GM23248 (cell line): ENCODE results near the gene PKP3. TPM values are rescaled to one million over a fixed set of nuclear protein-coding genes. Genes with fewer than 3 reads are reported as not detected.
A peak's percentile ranks its signal among the peaks of the same experiment; 100 is the strongest.

Source experiments
- DNase-seq: peaks from one replicate; pipeline ENCODE4 v3.0.0-alpha.2; 2015
- H2AFZ ChIP-seq: fragments of 200-600 bp; sonication (generic); 2 replicates; pipeline ENCODE4 v1.6.1; 2016; ENCODE audit warnings: antibody characterized with exemption
- H3F3A ChIP-seq: fragments of 200-600 bp; sonication (generic); 2 replicates; pipeline ENCODE4 v1.6.1; 2016; ENCODE audit warnings: mild to moderate bottlenecking, antibody characterized with exemption, mixed run types; ENCODE audit not compliant: insufficient read depth
- H3K27ac ChIP-seq: fragments of 200-600 bp; sonication (generic); 2 replicates; pipeline ENCODE4 v1.5.1; 2016; ENCODE audit warnings: mild to moderate bottlenecking
- H3K27me3 ChIP-seq: fragments of 200-600 bp; sonication (generic); replicated peaks from 2 replicates; pipeline ENCODE4 v1.6.1; 2016; ENCODE audit warnings: mild to moderate bottlenecking; ENCODE audit not compliant: insufficient read depth
- H3K36me3 ChIP-seq: fragments of 200-600 bp; sonication (generic); 2 replicates; pipeline ENCODE4 v1.6.1; 2016; ENCODE audit warnings: low read depth, mild to moderate bottlenecking
- H3K4me1 ChIP-seq: fragments of 200-600 bp; sonication (generic); 2 replicates; pipeline ENCODE4 v1.6.1; 2016; ENCODE audit warnings: mild to moderate bottlenecking; ENCODE audit not compliant: insufficient read depth
- H3K4me2 ChIP-seq: fragments of 200-600 bp; sonication (generic); one replicate; pipeline ENCODE4 v1.6.1; 2016; ENCODE audit warnings: mild to moderate bottlenecking; ENCODE audit not compliant: unreplicated experiment
- H3K4me3 ChIP-seq: fragments of 200-600 bp; sonication (generic); 2 replicates; pipeline ENCODE4 v1.5.1; 2016; ENCODE audit warnings: mild to moderate bottlenecking
- H3K79me2 ChIP-seq: fragments of 200-600 bp; sonication (generic); 2 replicates; pipeline ENCODE4 v1.6.1; 2016; ENCODE audit warnings: mild to moderate bottlenecking; ENCODE audit not compliant: insufficient read depth
- H3K9ac ChIP-seq: fragments of 200-600 bp; sonication (generic); 2 replicates; pipeline ENCODE4 v1.6.1; 2016; ENCODE audit warnings: mild to moderate bottlenecking
- H3K9me2 ChIP-seq: fragments of 200-600 bp; sonication (generic); 2 replicates; pipeline ENCODE4 v1.6.1; 2016; ENCODE audit warnings: mixed run types, mild to moderate bottlenecking, moderate library complexity; ENCODE audit not compliant: insufficient read depth
- H3K9me3 ChIP-seq: fragments of 200-600 bp; sonication (generic); one replicate; pipeline ENCODE4 v1.6.1; 2017; ENCODE audit warnings: low read depth
- H4K20me1 ChIP-seq: fragments of 200-600 bp; sonication (generic); 2 replicates; pipeline ENCODE4 v1.6.0; 2016; ENCODE audit not compliant: insufficient read depth
- EZH2 ChIP-seq: fragments of 200-600 bp; sonication (generic); IDR thresholded peaks from 2 replicates; pipeline ENCODE4 v1.6.1; 2018; ENCODE audit warnings: antibody characterized with exemption, mild to moderate bottlenecking; ENCODE audit not compliant: insufficient read depth, poor library complexity, severe bottlenecking
- EZH2phosphoT487 ChIP-seq: fragments of 200-600 bp; sonication (generic); IDR thresholded peaks from 2 replicates; pipeline ENCODE4 v1.6.1; 2018; ENCODE audit warnings: antibody characterized with exemption, moderate library complexity, mild to moderate bottlenecking, low read depth; ENCODE audit not compliant: insufficient read depth
- WGBS, 2 experiments: methylation state at CpG; one replicate each; pipeline ENCODE4 v1.1.6; 2015 to 2017; ENCODE audit warnings: low lambda C conversion rate in 2 of 2, low coverage in 1 of 2; ENCODE audit errors: missing lambda C conversion rate in 2 of 2; 5-methylcytosine and 5-hydroxymethylcytosine counted together
- in situ Hi-C: fragments of 300-500 bp; cut with MboI; formaldehyde crosslinking; loops from 2 replicates; pipeline ENCODE4 v1.15.0; 2020
- polyA plus RNA-seq: library from polyadenylated mRNA; unstranded; fragments of >200 nt; fragmentation: Nextera tagmentation; extraction: Ambion mirVana; gene quantifications from 2 replicates; pipeline ENCODE4 v1.2.1, GENCODE V29; 2016
- total RNA-seq: library from RNA; depleted of rRNA; stranded (reverse); fragments of >200 nt; shearing (Covaris generic); gene quantifications from 2 replicates; pipeline ENCODE4 v1.2.3, GENCODE V29; 2014

The PKP3 gene
- total and polyA plus RNA-seq, 2 experiments from 2014 or later: 1.2 to 2.2 TPM

DNA sequence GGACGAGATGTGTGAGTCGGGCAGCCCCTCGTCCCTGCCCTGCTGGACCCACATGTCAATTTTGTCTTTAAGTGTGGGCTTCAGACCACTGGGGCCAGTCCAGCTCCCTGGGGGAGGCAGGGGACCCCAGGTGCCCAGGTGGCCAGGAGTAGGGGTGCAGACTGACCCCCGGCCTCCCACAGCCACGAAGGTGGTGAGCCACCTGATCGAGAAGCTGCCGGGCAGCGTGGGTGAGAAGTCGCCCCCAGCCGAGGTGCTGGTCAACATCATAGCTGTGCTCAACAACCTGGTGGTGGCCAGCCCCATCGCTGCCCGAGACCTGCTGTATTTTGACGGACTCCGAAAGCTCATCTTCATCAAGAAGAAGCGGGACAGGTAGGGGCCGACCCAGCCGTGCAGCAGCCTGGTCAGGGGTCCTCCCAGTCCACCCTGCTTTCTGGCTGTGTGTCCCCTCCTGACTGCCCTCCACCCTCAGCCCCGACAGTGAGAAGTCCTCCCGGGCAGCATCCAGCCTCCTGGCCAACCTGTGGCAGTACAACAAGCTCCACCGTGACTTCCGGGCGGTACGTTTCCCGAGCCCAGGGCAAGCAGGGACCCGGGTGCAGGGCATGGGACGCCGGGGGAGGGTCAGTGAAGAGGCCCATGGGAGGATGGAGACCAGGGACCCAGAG lies 9.9 kb downstream of the PKP3 start:
- H4K20me1 ChIP-seq: no peaks in the 10 kb centered on the region
- DNase-seq: no peak
- in situ Hi-C loops: no loop called here
- H3F3A ChIP-seq: no peaks in the 10 kb centered on the region
- H3K4me3 ChIP-seq: no peak overlapping the region
- H3K9me2 ChIP-seq: no peaks in the 10 kb centered on the region
- no peaks in the 10 kb centered on the region for H3K27me3 ChIP-seq
- H3K9ac ChIP-seq: no peak overlapping the region
- H3K79me2 ChIP-seq: no peaks in the 10 kb centered on the region
- H3K27ac ChIP-seq: no peak overlapping the region
- no peak for TF ChIP-seq EZH2phosphoT487
- no peak for TF ChIP-seq EZH2
- no peaks in the 10 kb centered on the region for H3K36me3 ChIP-seq
- H2AFZ ChIP-seq: no peak overlapping the region
- no peak overlapping the region for H3K4me2 ChIP-seq
- H3K4me1 ChIP-seq: no peaks in the 10 kb centered on the region
- H3K9me3 ChIP-seq: no peaks in the 10 kb centered on the region
- WGBS, 2 experiments: 86 to 87% methylated on average over 25 to 27 of the region's 27 CpGs

DNA sequence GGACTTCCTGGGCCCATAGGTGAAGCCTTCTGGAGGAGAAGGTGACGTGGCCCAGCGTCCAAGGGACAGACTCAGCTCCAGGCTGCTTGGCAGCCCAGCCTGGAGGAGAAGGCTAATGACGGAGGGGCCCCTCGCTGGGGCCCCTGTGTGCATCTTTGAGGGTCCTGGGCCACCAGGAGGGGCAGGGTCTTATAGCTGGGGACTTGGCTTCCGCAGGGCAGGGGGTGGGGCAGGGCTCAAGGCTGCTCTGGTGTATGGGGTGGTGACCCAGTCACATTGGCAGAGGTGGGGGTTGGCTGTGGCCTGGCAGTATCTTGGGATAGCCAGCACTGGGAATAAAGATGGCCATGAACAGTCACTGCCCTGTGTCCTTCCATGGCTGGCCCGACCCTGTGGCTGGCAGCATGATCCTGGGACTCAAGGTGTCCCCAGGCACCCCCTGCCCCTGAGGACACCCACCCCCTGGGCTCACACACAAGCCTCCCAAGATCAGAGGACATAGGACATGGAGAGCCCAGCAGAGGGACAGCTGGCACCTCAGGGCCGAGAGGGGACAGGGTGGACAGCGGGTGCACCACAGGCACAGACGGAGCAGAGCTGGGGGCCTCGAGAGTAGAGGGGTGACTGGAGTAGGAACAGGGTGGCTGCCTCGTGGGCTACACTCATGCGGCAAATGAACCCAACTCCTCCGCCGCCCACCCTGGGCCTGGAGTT lies 10.7 kb downstream of the PKP3 start:
- in situ Hi-C loops: no loop called here
- Histone ChIP-seq H3K9ac (peak overlapping the region; percentile 68), H3F3A (no peaks in the 10 kb centered on the region), H3K9me3 (no peaks in the 10 kb centered on the region), H3K79me2 (no peaks in the 10 kb centered on the region), H3K4me2 (no peak overlapping the region), H3K36me3 (no peaks in the 10 kb centered on the region), H3K27ac (no peak overlapping the region), H3K4me1 (no peaks in the 10 kb centered on the region), H3K4me3 (no peak overlapping the region), H3K27me3 (no peaks in the 10 kb centered on the region), H3K9me2 (no peaks in the 10 kb centered on the region), H2AFZ (no peak overlapping the region), H4K20me1 (no peaks in the 10 kb centered on the region)
- DNase-seq: no peak
- no peak for TF ChIP-seq EZH2
- no peak for TF ChIP-seq EZH2phosphoT487
- WGBS, 2 experiments: 91% methylated on average over 12 to 14 of the region's 14 CpGs

DNA sequence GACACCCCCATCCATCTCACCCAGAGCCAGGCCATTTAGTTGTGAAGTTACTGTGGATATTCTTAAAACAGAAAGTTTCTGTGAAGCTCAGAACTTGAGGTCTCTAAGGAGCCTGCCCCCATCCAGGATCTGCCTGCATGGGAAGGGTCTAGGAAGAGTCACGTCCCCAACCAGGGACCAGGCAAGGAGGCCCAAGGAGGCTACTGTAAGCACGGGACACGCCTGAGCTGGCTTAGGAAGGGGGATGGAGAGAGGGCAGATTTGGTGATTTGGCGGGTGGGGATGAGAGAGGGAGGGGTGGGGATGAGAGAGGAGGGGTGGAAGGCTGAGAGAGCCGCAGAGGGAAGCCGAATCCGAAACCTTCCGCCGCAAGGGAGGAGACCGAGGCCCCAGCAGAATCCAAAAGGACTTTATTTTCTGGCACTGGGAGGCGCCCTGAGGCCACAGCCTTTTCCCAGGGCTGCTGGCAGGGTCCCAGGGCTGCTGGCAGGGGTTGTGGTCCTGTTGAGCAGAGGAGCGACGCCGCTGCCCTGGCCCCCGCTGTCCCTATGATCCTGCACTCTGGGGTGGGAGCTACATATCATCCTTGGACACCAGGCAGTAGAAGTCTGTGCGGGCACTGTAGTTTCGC lies 11.4 kb downstream of the PKP3 start:
- whole genome bisulfite sequencing, 2 experiments: 51 to 54% methylated on average over 11 to 17 of the region's 17 CpGs
- H3K4me3 ChIP-seq: peak overlapping the region; percentile 74
- no peaks in the 10 kb centered on the region for H3F3A ChIP-seq
- no peak for TF ChIP-seq EZH2
- TF ChIP-seq EZH2phosphoT487: no peak
- no peaks in the 10 kb centered on the region for H4K20me1 ChIP-seq
- H3K9me3 ChIP-seq: no peaks in the 10 kb centered on the region
- no peak overlapping the region for H3K27ac ChIP-seq
- H3K79me2 ChIP-seq: no peaks in the 10 kb centered on the region
- in situ Hi-C loops: no loop called here
- H3K27me3 ChIP-seq: no peaks in the 10 kb centered on the region
- H3K9me2 ChIP-seq: no peaks in the 10 kb centered on the region
- no peaks in the 10 kb centered on the region for H3K36me3 ChIP-seq
- H3K4me1 ChIP-seq: no peaks in the 10 kb centered on the region
- DNase-seq: peak; percentile 52
- H3K4me2 ChIP-seq: peak overlapping the region; percentile 63
- peak overlapping the region; percentile 68 for H3K9ac ChIP-seq
- peak overlapping the region; percentile 41 for H2AFZ ChIP-seq

DNA sequence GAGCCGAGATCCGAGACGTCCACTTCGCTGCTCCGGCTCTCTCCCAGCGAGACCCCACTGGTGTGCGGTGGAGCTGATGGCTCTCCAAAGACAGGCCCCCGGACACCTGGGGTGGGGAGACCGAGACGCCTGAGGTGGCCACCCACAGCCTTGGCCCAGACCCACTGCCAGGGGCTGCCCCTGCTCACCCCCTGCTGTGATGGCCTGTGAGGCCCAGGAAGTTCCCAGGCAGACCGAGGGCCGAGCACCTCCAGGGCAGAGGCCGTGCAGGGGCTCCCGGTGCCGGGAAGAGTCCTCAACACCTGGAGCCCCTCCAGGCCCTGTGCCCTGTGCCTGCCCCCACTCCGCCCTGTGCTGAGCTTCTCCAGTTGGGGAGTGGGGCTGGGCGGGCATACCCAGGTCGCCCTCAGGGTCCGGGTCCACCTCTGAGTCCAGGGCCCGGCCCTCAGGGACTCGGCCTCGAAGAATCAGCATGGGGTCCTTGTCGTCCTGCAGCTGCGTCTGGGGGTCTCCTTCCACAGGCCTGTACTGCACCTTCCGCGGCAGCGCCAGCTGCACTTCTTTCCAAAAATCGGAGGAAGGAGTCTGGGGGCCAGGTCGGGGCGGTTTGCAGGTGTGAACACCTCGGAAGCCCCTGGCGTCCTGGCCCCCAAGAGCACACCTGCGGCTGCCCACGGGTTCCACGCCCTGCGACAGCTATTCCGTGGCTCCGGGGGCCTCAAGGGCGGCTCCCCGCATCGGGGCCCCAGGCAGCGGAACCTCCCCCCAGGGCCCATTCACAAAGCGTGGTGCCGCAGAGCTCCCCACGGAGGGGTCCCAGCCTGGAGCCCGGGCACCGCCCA lies 12.2 kb downstream of the PKP3 start:
- Histone ChIP-seq H4K20me1 (no peaks in the 10 kb centered on the region), H3K79me2 (no peaks in the 10 kb centered on the region), H3K4me1 (no peaks in the 10 kb centered on the region), H3K4me3 (peak overlapping the region; percentile 74), H3K27ac (no peak overlapping the region), H3K27me3 (no peaks in the 10 kb centered on the region), H3K9ac (peak overlapping the region; percentile 68), H3F3A (no peaks in the 10 kb centered on the region), H3K9me2 (no peaks in the 10 kb centered on the region), H3K4me2 (peak overlapping the region; percentile 63), H3K36me3 (no peaks in the 10 kb centered on the region), H3K9me3 (no peaks in the 10 kb centered on the region), H2AFZ (peak overlapping the region; percentile 77)
- WGBS, 2 experiments: 36 to 47% methylated on average over 39 to 46 of the region's 47 CpGs
- TF ChIP-seq EZH2: no peak
- TF ChIP-seq EZH2phosphoT487: no peak
- no peak for DNase-seq
- in situ Hi-C loops: no loop called here
